T-helper 2 cell treated with Interferon-gamma antibody and Interleukin-4, amounts not matched to agents 100 ng/mL and 5 ng/mL, for 36 hours (primary cell): ENCODE measurements around the gene PRDM7. TPM values are rescaled to one million over a fixed set of nuclear protein-coding genes. Genes with fewer than 3 reads are reported as not detected.

Experiments
- intact Hi-C: fragments of 100-400 bp; cut with micrococcal nuclease; formaldehyde crosslinking; loops from one replicate; pipeline ENCODE4 v1.15.1; 2023
- total RNA-seq: library from RNA; stranded (reverse); gene quantifications from 2 replicates; pipeline ENCODE4 v1.2.3, GENCODE V29; 2022

Gene PRDM7
- total RNA-seq, 1 donor from 2014 or later = not detected

GRCh38 chr16:90037276-90037675 is 39.9 kb downstream of the PRDM7 start:
- intact Hi-C loops = no loop called here

- intact Hi-C loops = no loop called here
Observed at GRCh38 chr16:90035902-90036301, 41.2 kb downstream of the PRDM7 start.

- intact Hi-C loops = no loop called here
Observed at GRCh38 chr16:90034504-90034903, 42.6 kb downstream of the PRDM7 start.

GRCh38 chr16:90033387-90033786 is 43.7 kb downstream of the PRDM7 start:
- intact Hi-C loops = no loop called here

- intact Hi-C loops = no loop called here
Observed at GRCh38 chr16:90032674-90033331, 44.3 kb downstream of the PRDM7 start.

- intact Hi-C loops = no loop called here
Observed at GRCh38 chr16:90031931-90032673, 45.0 kb downstream of the PRDM7 start.

GRCh38 chr16:90031186-90031930 is 45.8 kb downstream of the PRDM7 start:
- intact Hi-C loops = no loop called here

GRCh38 chr16:90028985-90029384 is 48.1 kb downstream of the PRDM7 start:
- intact Hi-C loops = no loop called here

- intact Hi-C loops = no loop called here
Observed at GRCh38 chr16:90027611-90028010, 49.5 kb downstream of the PRDM7 start.

GRCh38 chr16:90026135-90026534 is 51.0 kb downstream of the PRDM7 start:
- intact Hi-C loops = no loop called here

GRCh38 chr16:90023078-90023447 is 54.1 kb downstream of the PRDM7 start:
- intact Hi-C loops = no loop called here

- intact Hi-C loops = no loop called here
Observed at GRCh38 chr16:90022209-90023077, 54.7 kb downstream of the PRDM7 start.

GRCh38 chr16:90020838-90021382 is 56.2 kb downstream of the PRDM7 start:
- intact Hi-C loops = no loop called here

- intact Hi-C loops = no loop called here
Observed at GRCh38 chr16:90020260-90020837, 56.8 kb downstream of the PRDM7 start.

GRCh38 chr16:90019543-90020259 is 57.4 kb downstream of the PRDM7 start:
- intact Hi-C loops = loop anchor here (10.0 kb wide), 1 partner anchor 75 kb away; the partner anchor contains the start of gene DEF8

GRCh38 chr16:90018652-90019542 is 58.2 kb downstream of the PRDM7 start, which contains the start of gene DBNDD1:
TSS of gene DBNDD1 (minus strand) at chr16:90019456. CDS start at chr16:90019341, 115 bp downstream.
- intact Hi-C loops = loop anchor here (10.0 kb wide), 1 partner anchor 74 kb away; the partner anchor contains the start of gene DEF8

GRCh38 chr16:90018297-90018651 is 58.9 kb downstream of the PRDM7 start:
- intact Hi-C loops = loop anchor here (10.0 kb wide), 1 partner anchor 73 kb away; the partner anchor contains the start of gene DEF8

GRCh38 chr16:90016339-90016950 is 60.7 kb downstream of the PRDM7 start:
- intact Hi-C loops = loop anchor here (10.0 kb wide), 1 partner anchor 72 kb away; the partner anchor contains the start of gene DEF8
